B cell (primary cell): Measurements from ENCODE around the gene ATP23. TPM values are rescaled to one million over a fixed set of nuclear protein-coding genes. Genes with fewer than 3 reads are reported as not detected.

Experiments used
- ATAC-seq: fragments of 200-7000 bp; cut with Tn5 transposase; one replicate; pipeline ENCODE4 v1.10.0; 2021; ENCODE audit warnings: low read depth, mild to moderate bottlenecking, moderate number of reproducible peaks, moderate library complexity
- CTCF ChIA-PET: fragments of 350-600 bp; sonication (Branson Sonifier 250); formaldehyde crosslinking; loops from one replicate; lab custom pipeline; 2021; ENCODE audit warnings: antibody characterized with exemption, inconsistent platforms; lab: Charles Lee
- POLR2A ChIA-PET: fragments of 350-600 bp; sonication (Branson Sonifier 250); formaldehyde crosslinking; loops from one replicate; lab custom pipeline; 2021; ENCODE audit warnings: antibody characterized with exemption; lab: Charles Lee
- DNase-seq: peaks from one replicate; pipeline ENCODE4 v3.0.0; 2013
- H2AFZ ChIP-seq: 2 replicates; pipeline ENCODE4 v1.6.1; 2012; ENCODE audit warnings: mild to moderate bottlenecking, low read depth, low read length; ENCODE audit not compliant: insufficient read depth, poor library complexity, severe bottlenecking
- H3K27ac ChIP-seq, 2 donors: 1 replicate in 1 of 2; 2 replicates in 1 of 2; pipeline ENCODE4 v1.5.1; 2012 to 2013; ENCODE audit warnings: low read length in 2 of 2, mild to moderate bottlenecking in 2 of 2, moderate library complexity in 1 of 2
- H3K27me3 ChIP-seq, 4 experiments: fragments of 200-600 bp in 1 of 4; sonication (generic) in 1 of 4; replicated peaks in 1 of 4; 1 replicate in 2 of 4; 2 replicates in 2 of 4; pipeline versions ENCODE4 v1.6.1 to v1.7.0; 2013 to 2016; ENCODE audit warnings: low read length in 3 of 4, mild to moderate bottlenecking in 2 of 4, mixed read lengths in 1 of 4, moderate library complexity in 1 of 4; ENCODE audit not compliant: insufficient read depth in 4 of 4, control insufficient read depth in 3 of 4; ENCODE audit errors: control extremely low read depth in 1 of 4
- H3K36me3 ChIP-seq, 2 experiments: replicated peaks in 1 of 2; 1 replicate in 1 of 2; 2 replicates in 1 of 2; pipeline versions ENCODE4 v1.6.1 to v1.7.1; 2013; ENCODE audit warnings: low read length in 1 of 2; ENCODE audit not compliant: insufficient read depth in 2 of 2, control insufficient read depth in 1 of 2; ENCODE audit errors: control extremely low read depth in 1 of 2, extremely low read depth in 1 of 2
- H3K4me1 ChIP-seq, 2 donors: fragments of 200-600 bp in 1 of 2; sonication (generic) in 1 of 2; 1 replicate in 1 of 2; 2 replicates in 1 of 2; pipeline versions ENCODE4 v1.5.1 to v1.6.1; 2013 to 2017; ENCODE audit warnings: low read length in 2 of 2; ENCODE audit not compliant: control insufficient read depth in 2 of 2, insufficient read depth in 2 of 2
- H3K4me2 ChIP-seq: replicated peaks from 2 replicates; pipeline ENCODE3; 2012; ENCODE audit warnings: mild to moderate bottlenecking, low read depth, low read length; ENCODE audit not compliant: poor library complexity, severe bottlenecking
- H3K4me3 ChIP-seq, 5 experiments: fragments of 200-600 bp in 1 of 5; sonication (generic) in 1 of 5; 1 replicate in 3 of 5; 2 replicates in 2 of 5; pipeline versions ENCODE4 v1.5.1 to v1.7.0; 2011 to 2016; ENCODE audit warnings: low read length in 4 of 5, mild to moderate bottlenecking in 4 of 5, low read depth in 2 of 5, control low read depth in 1 of 5, moderate library complexity in 1 of 5; ENCODE audit not compliant: insufficient read depth in 1 of 5; ENCODE audit errors: control extremely low read depth in 1 of 5, extremely low read depth in 1 of 5
- H3K79me2 ChIP-seq: fragments of 200-600 bp; sonication (generic); one replicate; pipeline ENCODE4 v1.6.0; 2016; ENCODE audit warnings: low read length; ENCODE audit not compliant: control insufficient read depth, insufficient read depth
- H3K9ac ChIP-seq: fragments of 200-600 bp; sonication (generic); 2 replicates; pipeline ENCODE4 v1.6.1; 2017; ENCODE audit warnings: mild to moderate bottlenecking, low read length, moderate library complexity
- H3K9me3 ChIP-seq, 3 donors: one replicate each; pipeline versions ENCODE4 v1.6.1 to v1.7.1; 2013; ENCODE audit warnings: low read length in 2 of 3; ENCODE audit not compliant: control insufficient read depth in 2 of 3, insufficient read depth in 1 of 3; ENCODE audit errors: control extremely low read depth in 1 of 3
- H4K20me1 ChIP-seq: 2 replicates; pipeline ENCODE4 v1.6.0; 2012; ENCODE audit warnings: mild to moderate bottlenecking, low read length; ENCODE audit not compliant: insufficient read depth, control insufficient read depth, poor library complexity, severe bottlenecking
- H3K27ac Mint-ChIP-seq: one replicate; pipeline ENCODE4 v1.8.0; 2021; ENCODE audit warnings: mixed read lengths
- H3K27me3 Mint-ChIP-seq: one replicate; pipeline ENCODE4 v1.8.0; 2021; ENCODE audit warnings: mixed read lengths
- H3K4me1 Mint-ChIP-seq: one replicate; pipeline ENCODE4 v1.8.0; 2021; ENCODE audit warnings: mixed read lengths
- H3K4me3 Mint-ChIP-seq: one replicate; pipeline ENCODE4 v1.8.0; 2021; ENCODE audit warnings: mixed read lengths
- H3K9me3 Mint-ChIP-seq: one replicate; pipeline ENCODE4 v1.8.0; 2022; ENCODE audit warnings: mixed read lengths; ENCODE audit not compliant: insufficient read depth
- CTCF ChIP-seq: fragments of 200-600 bp; IDR thresholded peaks from one replicate; pipeline ENCODE4 v1.8.0; 2022; ENCODE audit warnings: antibody characterized with exemption, mild to moderate bottlenecking
- EZH2 ChIP-seq: IDR thresholded peaks from 2 replicates; pipeline ENCODE4 v1.6.1; 2012; ENCODE audit warnings: borderline replicate concordance, low read depth, mild to moderate bottlenecking, moderate library complexity, low read length; ENCODE audit not compliant: insufficient read depth, poor library complexity, severe bottlenecking
- WGBS: methylation state at CpG from one replicate; pipeline ENCODE4 v1.1.5; 2013; ENCODE audit warnings: missing lambda C conversion rate; ENCODE audit not compliant: insufficient coverage; 5-methylcytosine and 5-hydroxymethylcytosine counted together
- intact Hi-C: fragments of 100-400 bp; cut with micrococcal nuclease; formaldehyde crosslinking; loops from one replicate; pipeline ENCODE4 v1.10.0; 2022
- polyA plus RNA-seq: library from polyadenylated mRNA; depleted of rRNA; stranded (reverse); fragments of >200 nt; gene quantifications from 2 replicates; pipeline ENCODE4 v1.2.3, GENCODE V29; 2012
- total RNA-seq, 2 donors: library from RNA; stranded (reverse); fragments of 120-200 nt in 1 of 2; gene quantifications; 1 replicate in 1 of 2; 2 replicates in 1 of 2; pipeline versions ENCODE4 v1.2.3 to v1.2.4, GENCODE V29; 2013 to 2022

ATP23 gene
- total and polyA plus RNA-seq, 2 donors (not counting 1 experiment from before 2014, with no cell fraction given): 6.2 to 16.3 TPM

GRCh38 chr12:57896115-57896433 is 45.3 kb upstream of the ATP23 start:
- Histone ChIP-seq H3K27me3 (no peaks in the 10 kb centered on the region), H3K4me3 (peak overlapping the region in 4 of 5 experiments; percentile 30 to 66 (median 62)), H3K79me2 (no peaks in the 10 kb centered on the region), H2AFZ (peak overlapping the region; percentile 90), H3K4me2 (peak overlapping the region; percentile 97), H3K9me3 (no peaks in the 10 kb centered on the region), H3K9ac (peak overlapping the region; percentile 77), H3K27ac (peak overlapping the region in 1 of 2 donors; percentile 97), H3K4me1 (peaks cover 57 to 68% of the 10 kb centered on the region in 2 donors), H4K20me1 (no peaks in the 10 kb centered on the region), H3K36me3 (no peaks in the 10 kb centered on the region)
- CTCF ChIA-PET: interaction anchor here (0.6 to 7.2 kb wide), 18 partner anchors 9 to 140 kb away, joined by 3 to 54 read pairs (median 4); partner anchors contain the start of gene TSFM
- 30% methylated on average over 6 of the region's 6 CpGs for WGBS
- POLR2A ChIA-PET: interaction anchor here (0.6 to 1.0 kb wide), 2 partner anchors 63 to 1947 kb away, joined by 4 read pairs; no protein-coding TSS in a partner anchor
- Mint-ChIP-seq H3K9me3 (no peaks in the 10 kb centered on the region), H3K4me3 (peak overlapping the region; percentile 88), H3K27me3 (no peaks in the 10 kb centered on the region), H3K4me1 (peaks cover 69% of the 10 kb centered on the region), H3K27ac (peak overlapping the region; percentile 81)
- DNase-seq: no peak
- TF ChIP-seq CTCF (peak; percentile 20), EZH2 (no peak)
- intact Hi-C loops: loop anchor here (5.0 kb wide), 1 partner anchor 46 kb away; the partner anchor contains the start of gene ATP23
- ATAC-seq: no peak
